Regular cardiac myocyte (primary cell): ENCODE results near the gene CINP. TPM values are rescaled to one million over a fixed set of nuclear protein-coding genes. Genes with fewer than 3 reads are reported as not detected.

Source experiments
- total RNA-seq: library from RNA; depleted of rRNA; stranded (reverse); fragments of >200 nt; gene quantifications from 2 replicates; pipeline ENCODE4 v1.2.3, GENCODE V29; 2014

Gene CINP
- total RNA-seq, result 36.4 and 57.3 TPM in 2 replicates

GRCh38 chr14:102362545-102363181 lies at the start of gene CINP, which contains the start of gene TECPR2:
Gene CINP, minus strand, starts transcription at chr14:102362890. Its CDS starts 39 bp downstream, at chr14:102362851.
Gene TECPR2, plus strand, starts transcription at chr14:102362941. Its CDS starts 13,781 bp downstream, at chr14:102376722.

GRCh38 chr14:102319351-102320032 lies 43.2 kb downstream of the CINP start, which contains the start of gene ZNF839:
Gene ZNF839, plus strand, starts transcription at chr14:102319746. Its CDS starts 20 bp downstream, at chr14:102319766.

GRCh38 chr14:102304611-102305506 lies 57.8 kb downstream of the CINP start, which contains the start of gene MOK:
Gene MOK, minus strand, starts transcription at chr14:102305164. Its CDS starts 196 bp downstream, at chr14:102304968.

Other genes with a start within 250 kb of the CINP start
- gene WDR20, start 223.0 kb downstream of the CINP start, total RNA-seq, result 13.8 and 19.2 TPM in 2 replicates
- gene MOK, start 57.7 kb downstream of the CINP start, total RNA-seq, result 15.2 and 19.7 TPM in 2 replicates
- gene ZNF839, start 43.1 kb downstream of the CINP start, total RNA-seq, result 7.3 and 9.4 TPM in 2 replicates
- gene TECPR2, start 51 bp upstream of the CINP start, total RNA-seq, result 9.0 and 16.5 TPM in 2 replicates
- 22.6 and 29.1 TPM in 2 replicates for gene ANKRD9, start 146.9 kb upstream of the CINP start, total RNA-seq
- gene RCOR1, start 229.8 kb upstream of the CINP start, total RNA-seq, result 7.9 and 10.4 TPM in 2 replicates